Right atrium auricular region (tissue), 2 donors: ENCODE measurements around the gene RNPEPL1. TPM values are rescaled to one million over a fixed set of nuclear protein-coding genes. Genes with fewer than 3 reads are reported as not detected.

Experiments
- DNase-seq: peaks from one replicate; pipeline ENCODE4 v3.0.0-alpha.2; 2019; ENCODE audit warnings: low spot score
- H3K27ac ChIP-seq, 2 donors: fragments of 200-600 bp; sonication (generic); 1 replicate in 1 of 2; 2 replicates in 1 of 2; pipeline ENCODE4 v1.5.1; 2016 to 2019
- H3K27me3 ChIP-seq, 2 donors: fragments of 200-600 bp; sonication (generic); one replicate each; pipeline versions ENCODE4 v1.5.1 to v1.6.0; 2017 to 2019
- H3K36me3 ChIP-seq: fragments of 200-600 bp; sonication (generic); one replicate; pipeline ENCODE4 v1.5.1; 2016
- H3K4me1 ChIP-seq, 2 donors: fragments of 200-600 bp; sonication (generic); one replicate each; pipeline versions ENCODE4 v1.5.1 to v1.6.0; 2017 to 2019
- H3K4me3 ChIP-seq, 2 donors: fragments of 200-600 bp; sonication (generic); 1 replicate in 1 of 2; 2 replicates in 1 of 2; pipeline ENCODE4 v1.5.1; 2017 to 2019; ENCODE audit warnings: mild to moderate bottlenecking in 1 of 2, moderate library complexity in 1 of 2
- H3K9me3 ChIP-seq, 2 donors: fragments of 200-600 bp; sonication (generic); one replicate each; pipeline ENCODE4 v1.5.1; 2019
- total RNA-seq, 2 donors: library from RNA; depleted of rRNA; stranded (reverse); fragments of >200 nt; gene quantifications; one replicate each; pipeline ENCODE4 v1.1.0, GENCODE V29; 2016
- TF ChIP-seq, protein P1 (sequence below), 2 donors: fragments of 200-600 bp; sonication (generic); IDR thresholded peaks; one replicate each; pipeline ENCODE4 v1.5.1; 2019; ENCODE audit warnings: antibody characterized with exemption in 2 of 2

The RNPEPL1 gene
- total RNA-seq, 2 donors from 2014 or later: 62.0 to 76.3 TPM

DNA sequence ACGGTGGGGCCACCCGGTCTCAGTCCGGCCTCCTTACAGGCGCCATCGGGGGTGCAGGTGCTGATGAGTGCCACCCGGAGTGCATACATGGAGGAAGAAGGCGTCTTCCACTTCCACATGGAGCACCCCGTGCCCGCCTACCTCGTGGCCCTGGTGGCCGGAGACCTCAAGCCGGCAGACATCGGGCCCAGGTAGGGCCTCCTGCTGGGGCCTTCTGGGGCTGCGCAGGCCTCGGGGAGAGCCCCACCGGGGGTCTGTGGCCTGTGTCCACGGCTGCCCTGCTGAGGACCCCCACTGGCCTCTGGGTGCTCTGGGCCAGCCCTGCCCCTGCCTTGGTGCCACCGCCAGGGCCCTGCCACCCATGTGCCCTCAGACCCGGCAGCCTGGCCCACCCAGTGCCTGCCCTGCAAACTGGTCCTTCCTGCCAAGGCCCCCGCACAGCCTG is 4.8 kb downstream of the RNPEPL1 start:
- Histone ChIP-seq H3K36me3 (peaks cover 43% of the 10 kb centered on the region), H3K4me3 (no peak overlapping the region), H3K4me1 (peaks cover 0 to 23% of the 10 kb centered on the region in 2 donors), H3K27me3 (no peaks in the 10 kb centered on the region), H3K27ac (no peak overlapping the region), H3K9me3 (no peaks in the 10 kb centered on the region)
- DNase-seq: no peak
- TF ChIP-seq, protein P1, sequence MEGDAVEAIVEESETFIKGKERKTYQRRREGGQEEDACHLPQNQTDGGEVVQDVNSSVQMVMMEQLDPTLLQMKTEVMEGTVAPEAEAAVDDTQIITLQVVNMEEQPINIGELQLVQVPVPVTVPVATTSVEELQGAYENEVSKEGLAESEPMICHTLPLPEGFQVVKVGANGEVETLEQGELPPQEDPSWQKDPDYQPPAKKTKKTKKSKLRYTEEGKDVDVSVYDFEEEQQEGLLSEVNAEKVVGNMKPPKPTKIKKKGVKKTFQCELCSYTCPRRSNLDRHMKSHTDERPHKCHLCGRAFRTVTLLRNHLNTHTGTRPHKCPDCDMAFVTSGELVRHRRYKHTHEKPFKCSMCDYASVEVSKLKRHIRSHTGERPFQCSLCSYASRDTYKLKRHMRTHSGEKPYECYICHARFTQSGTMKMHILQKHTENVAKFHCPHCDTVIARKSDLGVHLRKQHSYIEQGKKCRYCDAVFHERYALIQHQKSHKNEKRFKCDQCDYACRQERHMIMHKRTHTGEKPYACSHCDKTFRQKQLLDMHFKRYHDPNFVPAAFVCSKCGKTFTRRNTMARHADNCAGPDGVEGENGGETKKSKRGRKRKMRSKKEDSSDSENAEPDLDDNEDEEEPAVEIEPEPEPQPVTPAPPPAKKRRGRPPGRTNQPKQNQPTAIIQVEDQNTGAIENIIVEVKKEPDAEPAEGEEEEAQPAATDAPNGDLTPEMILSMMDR (IDR thresholded peaks at IDR 0.05): no peak

DNA sequence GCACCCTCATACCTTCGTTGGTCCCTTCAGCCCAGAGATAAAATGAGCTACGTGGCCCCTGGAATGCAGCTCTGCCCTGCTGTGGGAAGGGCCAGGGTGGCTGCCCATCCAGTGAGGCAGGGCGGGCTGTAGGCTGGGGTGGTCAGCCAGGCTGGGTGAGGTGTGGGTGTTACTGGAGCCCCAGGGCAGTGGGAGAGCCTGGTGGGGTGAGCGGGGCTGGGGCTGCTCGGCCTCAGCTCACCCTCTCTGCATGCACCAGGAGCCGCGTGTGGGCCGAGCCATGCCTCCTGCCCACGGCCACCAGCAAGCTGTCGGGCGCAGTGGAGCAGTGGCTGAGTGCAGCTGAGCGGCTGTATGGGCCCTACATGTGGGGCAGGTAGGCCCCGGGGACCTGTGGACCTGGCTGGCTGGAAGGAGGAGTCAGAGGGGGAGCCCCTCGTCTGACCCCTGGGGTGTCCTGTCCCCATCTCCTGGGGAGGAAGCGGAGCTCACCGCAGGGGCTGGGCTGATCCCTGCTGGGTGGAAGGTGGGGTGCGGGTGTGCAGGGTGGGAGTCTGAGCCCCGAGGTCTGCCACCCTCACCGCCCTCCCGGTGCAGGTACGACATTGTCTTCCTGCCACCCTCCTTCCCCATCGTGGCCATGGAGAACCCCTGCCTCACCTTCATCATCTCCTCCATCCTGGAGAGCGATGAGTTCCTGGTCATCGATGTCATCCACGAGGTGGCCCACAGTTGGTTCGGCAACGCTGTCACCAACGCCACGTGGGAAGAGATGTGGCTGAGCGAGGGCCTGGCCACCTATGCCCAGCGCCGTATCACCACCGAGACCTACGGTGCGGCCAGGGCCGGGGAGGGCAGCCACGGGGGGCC is 5.5 kb downstream of the RNPEPL1 start:
- H3K4me1 ChIP-seq: peaks cover 0 to 23% of the 10 kb centered on the region in 2 donors
- H3K27ac ChIP-seq: no peak overlapping the region
- H3K36me3 ChIP-seq: peaks cover 44% of the 10 kb centered on the region
- TF ChIP-seq, protein P1 (IDR thresholded peaks at IDR 0.05): no peak
- H3K4me3 ChIP-seq: no peak overlapping the region
- DNase-seq: no peak
- no peaks in the 10 kb centered on the region for H3K9me3 ChIP-seq
- no peaks in the 10 kb centered on the region for H3K27me3 ChIP-seq

DNA sequence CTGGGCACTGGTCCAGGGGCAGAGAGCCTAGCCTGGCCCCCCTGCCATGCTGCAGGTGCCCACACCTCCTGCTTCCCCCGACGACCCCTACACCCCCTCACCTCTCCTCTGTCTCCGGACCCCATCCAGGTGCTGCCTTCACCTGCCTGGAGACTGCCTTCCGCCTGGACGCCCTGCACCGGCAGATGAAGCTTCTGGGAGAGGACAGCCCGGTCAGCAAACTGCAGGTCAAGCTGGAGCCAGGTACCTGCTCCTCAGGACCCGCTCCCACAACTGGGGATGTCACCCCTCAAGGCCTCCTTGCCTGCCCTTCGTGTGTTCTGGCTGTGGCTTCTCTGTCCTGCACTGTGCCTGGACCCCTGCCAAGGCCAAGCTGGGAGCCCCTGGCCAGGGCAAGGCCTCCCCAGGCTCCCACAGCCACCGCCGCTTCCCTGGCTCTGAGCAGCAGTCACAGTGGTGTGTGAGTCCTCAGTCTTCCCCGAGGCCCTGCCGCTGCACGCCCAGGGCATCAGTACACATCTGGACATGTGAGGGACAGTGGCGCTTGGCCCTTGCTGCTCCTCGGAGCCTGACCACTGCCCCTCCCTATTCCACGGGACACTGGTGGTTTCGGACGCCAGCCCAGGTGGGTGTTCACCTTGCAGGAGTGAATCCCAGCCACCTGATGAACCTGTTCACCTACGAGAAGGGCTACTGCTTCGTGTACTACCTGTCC is 6.3 kb downstream of the RNPEPL1 start:
- Histone ChIP-seq H3K4me1 (peaks cover 0 to 24% of the 10 kb centered on the region in 2 donors), H3K36me3 (peaks cover 44% of the 10 kb centered on the region)
- no peak for DNase-seq

DNA sequence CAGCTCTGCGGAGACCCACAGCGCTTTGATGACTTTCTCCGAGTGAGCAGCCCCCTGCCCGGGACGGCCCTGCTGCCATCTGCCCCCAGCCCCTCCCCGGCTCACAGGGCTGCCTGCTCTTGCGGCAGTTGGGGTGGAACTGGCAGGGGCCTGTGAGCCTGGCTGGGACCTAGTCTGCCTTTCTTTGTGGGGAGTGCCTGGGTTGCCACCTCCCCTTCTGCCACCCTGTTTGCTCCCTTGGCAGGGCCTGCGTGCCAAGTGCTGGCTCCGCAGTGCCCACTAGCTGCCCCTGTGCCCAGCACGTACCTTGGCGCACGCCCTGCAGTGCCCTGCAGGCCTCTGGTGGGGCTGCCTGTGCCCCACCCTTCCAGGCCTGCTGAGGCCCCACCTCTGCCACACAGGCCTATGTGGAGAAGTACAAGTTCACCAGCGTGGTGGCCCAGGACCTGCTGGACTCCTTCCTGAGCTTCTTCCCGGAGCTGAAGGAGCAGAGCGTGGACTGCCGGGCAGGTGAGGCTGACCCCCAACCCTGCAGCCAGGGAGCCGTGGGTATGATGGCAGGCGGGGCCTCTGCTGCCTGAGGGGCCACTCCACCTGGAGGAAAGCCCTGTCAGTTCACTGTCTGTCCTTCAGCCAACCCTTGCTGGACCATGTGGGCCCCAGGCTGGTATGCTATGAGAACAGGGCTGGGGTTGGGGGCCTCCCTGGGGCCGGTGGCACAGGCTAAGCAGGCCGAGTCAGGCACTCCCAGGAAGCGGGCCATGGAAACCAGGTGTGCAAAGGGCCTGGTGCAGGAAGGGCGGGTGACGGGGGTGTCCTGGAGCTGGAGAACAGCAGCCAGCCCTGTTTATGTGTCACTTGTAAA is 7.0 kb downstream of the RNPEPL1 start:
- H3K4me3 ChIP-seq: no peak overlapping the region
- TF ChIP-seq, protein P1 (IDR thresholded peaks at IDR 0.05): no peak
- H3K9me3 ChIP-seq: no peaks in the 10 kb centered on the region
- peaks cover 44% of the 10 kb centered on the region for H3K36me3 ChIP-seq
- no peak for DNase-seq
- peaks cover 0 to 24% of the 10 kb centered on the region in 2 donors for H3K4me1 ChIP-seq
- no peak overlapping the region for H3K27ac ChIP-seq
- no peaks in the 10 kb centered on the region for H3K27me3 ChIP-seq

More for the DNA sequence above, 6.3 kb downstream of the RNPEPL1 start:
- no peak overlapping the region for H3K27ac ChIP-seq
- no peak overlapping the region for H3K4me3 ChIP-seq
- H3K27me3 ChIP-seq: no peaks in the 10 kb centered on the region
- H3K9me3 ChIP-seq: no peaks in the 10 kb centered on the region
- TF ChIP-seq, protein P1 (IDR thresholded peaks at IDR 0.05): no peak

DNA sequence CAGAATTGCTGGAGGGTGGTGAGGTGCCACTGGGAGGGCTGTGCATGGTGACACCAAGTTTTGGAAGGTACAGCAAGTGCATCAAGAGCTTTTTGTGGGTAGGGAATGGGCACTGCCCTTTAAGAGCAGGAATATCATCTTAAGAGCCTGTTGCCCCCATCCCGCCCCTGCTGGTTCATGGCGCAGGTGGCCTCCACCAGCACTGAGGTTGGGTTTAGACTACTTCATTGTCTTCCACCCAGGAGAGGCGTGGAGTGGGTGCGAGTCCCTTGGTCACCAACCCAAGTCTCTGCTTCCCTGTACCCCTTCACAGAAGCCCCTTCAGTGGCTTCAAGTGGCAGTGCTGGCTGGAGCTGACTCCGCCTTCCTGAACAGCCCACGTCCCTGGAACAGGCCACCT is 7.8 kb downstream of the RNPEPL1 start:
- H3K36me3 ChIP-seq: peaks cover 44% of the 10 kb centered on the region
- H3K27me3 ChIP-seq: no peaks in the 10 kb centered on the region
- TF ChIP-seq, protein P1 (IDR thresholded peaks at IDR 0.05): no peak
- no peak overlapping the region for H3K27ac ChIP-seq
- H3K4me3 ChIP-seq: no peak overlapping the region
- no peak for DNase-seq
- peaks cover 0 to 21% of the 10 kb centered on the region in 2 donors for H3K4me1 ChIP-seq
- no peaks in the 10 kb centered on the region for H3K9me3 ChIP-seq
